Lower lobe of right lung (tissue), 2 donors: Measurements from ENCODE around the gene RAP1GAP. TPM values are rescaled to one million over a fixed set of nuclear protein-coding genes. Genes with fewer than 3 reads are reported as not detected.

Experiments used
- ATAC-seq, 2 donors: fragments of 200-7000 bp; cut with Tn5 transposase; one replicate each; pipeline ENCODE4 v1.9.1; 2020 to 2022; ENCODE audit warnings: mild to moderate bottlenecking in 2 of 2, moderate library complexity in 2 of 2
- DNase-seq: peaks from one replicate; pipeline ENCODE4 v3.0.0-alpha.2; 2020
- H3K27ac ChIP-seq: fragments of 200-600 bp; one replicate; pipeline ENCODE4 v1.8.0; 2022
- H3K27me3 ChIP-seq: fragments of 200-600 bp; one replicate; pipeline ENCODE4 v1.8.0; 2022; ENCODE audit warnings: low read depth
- H3K36me3 ChIP-seq: fragments of 200-600 bp; one replicate; pipeline ENCODE4 v1.8.0; 2022; ENCODE audit warnings: mild to moderate bottlenecking
- H3K4me1 ChIP-seq: fragments of 200-600 bp; one replicate; pipeline ENCODE4 v1.8.0; 2022
- H3K4me3 ChIP-seq: fragments of 200-600 bp; one replicate; pipeline ENCODE4 v1.8.0; 2022; ENCODE audit warnings: mild to moderate bottlenecking
- H3K9me3 ChIP-seq: fragments of 200-600 bp; one replicate; pipeline ENCODE4 v1.8.0; 2022
- intact Hi-C: fragments of 100-400 bp; cut with DNase I; formaldehyde crosslinking; loops from one replicate; pipeline ENCODE4 v1.11.0; 2022
- total RNA-seq: library from RNA; stranded (reverse); fragmentation: NEBNext Ultra II Directional; extraction: Animal tissue kit (Norgen Biotek cat#: 25700); gene quantifications from one replicate; pipeline ENCODE4 v1.2.1, GENCODE V29; 2021
- TF ChIP-seq, protein P1 (sequence below): fragments of 200-600 bp; IDR thresholded peaks from one replicate; pipeline ENCODE4 v1.8.0; 2022; ENCODE audit warnings: antibody characterized with exemption, mild to moderate bottlenecking
- donor health status: DM: no; HTN: yes; CAD: no; lungs with severe emphysema.

RAP1GAP gene
- total RNA-seq, 1 donor from 2014 or later, result 33.7 TPM

DNA sequence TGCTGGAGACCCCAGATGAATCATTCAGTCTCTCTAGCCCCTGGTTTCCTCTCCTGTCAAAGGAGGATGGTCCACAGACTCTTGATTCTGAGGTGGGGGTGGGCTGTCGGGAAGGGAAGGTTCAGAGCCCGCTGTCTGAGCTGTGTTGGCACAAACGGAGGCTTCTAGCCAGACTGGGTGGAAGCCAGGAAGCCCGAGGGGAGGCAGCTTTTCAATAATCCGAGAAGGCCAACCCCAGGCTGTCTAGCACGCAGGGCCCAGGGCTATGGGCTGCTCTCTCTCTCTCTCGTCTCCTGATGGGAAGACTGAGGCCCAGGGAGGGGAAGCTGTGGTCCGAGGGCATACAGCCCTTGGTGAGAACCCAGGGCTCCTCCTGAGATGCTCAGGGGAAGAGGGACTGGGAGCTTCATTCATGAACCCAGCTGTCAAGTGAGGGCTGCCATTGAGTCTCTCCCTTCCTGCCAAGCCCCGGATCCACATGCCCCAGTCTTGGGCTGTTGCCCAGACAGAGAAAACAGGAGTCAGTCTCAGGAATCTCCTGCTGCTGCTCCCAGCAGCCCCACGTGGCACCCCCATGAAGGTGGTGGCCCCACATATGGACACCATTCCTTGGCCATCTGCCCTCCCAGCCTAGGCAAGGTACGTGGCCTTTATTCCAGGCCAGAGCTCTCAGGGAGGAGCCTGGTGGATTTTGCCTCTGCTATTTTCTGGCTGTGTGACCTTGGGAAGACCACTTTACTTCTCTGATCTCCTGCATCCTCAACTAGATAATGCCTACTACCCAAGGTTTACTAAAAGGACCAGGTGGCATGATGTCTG lies 44.4 kb downstream of the RAP1GAP start:
- ATAC-seq (no peak), DNase-seq (no peak)
- Histone ChIP-seq H3K9me3 (no peaks in the 10 kb centered on the region), H3K4me1 (peaks cover 26% of the 10 kb centered on the region), H3K36me3 (no peaks in the 10 kb centered on the region), H3K27ac (peak overlapping the region; percentile 56), H3K4me3 (no peak overlapping the region), H3K27me3 (peaks cover 43% of the 10 kb centered on the region)
- TF ChIP-seq, protein P1, sequence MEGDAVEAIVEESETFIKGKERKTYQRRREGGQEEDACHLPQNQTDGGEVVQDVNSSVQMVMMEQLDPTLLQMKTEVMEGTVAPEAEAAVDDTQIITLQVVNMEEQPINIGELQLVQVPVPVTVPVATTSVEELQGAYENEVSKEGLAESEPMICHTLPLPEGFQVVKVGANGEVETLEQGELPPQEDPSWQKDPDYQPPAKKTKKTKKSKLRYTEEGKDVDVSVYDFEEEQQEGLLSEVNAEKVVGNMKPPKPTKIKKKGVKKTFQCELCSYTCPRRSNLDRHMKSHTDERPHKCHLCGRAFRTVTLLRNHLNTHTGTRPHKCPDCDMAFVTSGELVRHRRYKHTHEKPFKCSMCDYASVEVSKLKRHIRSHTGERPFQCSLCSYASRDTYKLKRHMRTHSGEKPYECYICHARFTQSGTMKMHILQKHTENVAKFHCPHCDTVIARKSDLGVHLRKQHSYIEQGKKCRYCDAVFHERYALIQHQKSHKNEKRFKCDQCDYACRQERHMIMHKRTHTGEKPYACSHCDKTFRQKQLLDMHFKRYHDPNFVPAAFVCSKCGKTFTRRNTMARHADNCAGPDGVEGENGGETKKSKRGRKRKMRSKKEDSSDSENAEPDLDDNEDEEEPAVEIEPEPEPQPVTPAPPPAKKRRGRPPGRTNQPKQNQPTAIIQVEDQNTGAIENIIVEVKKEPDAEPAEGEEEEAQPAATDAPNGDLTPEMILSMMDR, result no peak
- intact Hi-C loops, result no loop called here

DNA sequence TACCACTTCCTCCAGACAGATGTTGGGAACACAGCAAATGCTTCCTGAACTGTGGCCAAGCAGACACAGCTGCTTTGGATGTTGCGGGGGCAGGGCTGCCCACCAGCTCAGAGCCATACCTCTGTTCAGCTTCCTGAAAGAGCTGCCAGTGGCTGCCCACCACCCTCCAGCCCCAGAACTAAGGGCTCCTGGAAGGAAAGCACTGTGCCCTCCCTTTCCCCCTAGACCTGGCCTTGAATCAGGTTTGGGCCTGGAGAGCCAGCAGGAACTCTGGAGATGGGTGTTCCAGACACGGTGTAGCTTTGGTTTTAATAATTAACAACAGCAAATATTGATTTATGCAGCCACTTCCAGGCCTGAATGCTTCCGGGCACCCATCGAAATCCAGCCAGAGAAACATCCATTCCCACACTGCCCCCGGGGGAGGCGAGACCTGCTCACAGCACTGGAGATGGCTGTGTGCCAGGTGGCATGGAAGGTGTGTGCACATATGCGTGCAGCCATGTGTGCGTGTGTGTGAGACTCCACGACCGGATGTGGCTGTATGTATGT lies 45.7 kb downstream of the RAP1GAP start:
- Histone ChIP-seq H3K27ac (peak overlapping the region; percentile 74), H3K27me3 (peaks cover 39% of the 10 kb centered on the region), H3K36me3 (no peaks in the 10 kb centered on the region), H3K4me1 (peaks cover 26% of the 10 kb centered on the region), H3K9me3 (no peaks in the 10 kb centered on the region), H3K4me3 (no peak overlapping the region)
- intact Hi-C loops, result no loop called here
- ATAC-seq, result peak; percentile 75 to 77
- peak; percentile 92 for DNase-seq
- TF ChIP-seq, protein P1, result no peak

DNA sequence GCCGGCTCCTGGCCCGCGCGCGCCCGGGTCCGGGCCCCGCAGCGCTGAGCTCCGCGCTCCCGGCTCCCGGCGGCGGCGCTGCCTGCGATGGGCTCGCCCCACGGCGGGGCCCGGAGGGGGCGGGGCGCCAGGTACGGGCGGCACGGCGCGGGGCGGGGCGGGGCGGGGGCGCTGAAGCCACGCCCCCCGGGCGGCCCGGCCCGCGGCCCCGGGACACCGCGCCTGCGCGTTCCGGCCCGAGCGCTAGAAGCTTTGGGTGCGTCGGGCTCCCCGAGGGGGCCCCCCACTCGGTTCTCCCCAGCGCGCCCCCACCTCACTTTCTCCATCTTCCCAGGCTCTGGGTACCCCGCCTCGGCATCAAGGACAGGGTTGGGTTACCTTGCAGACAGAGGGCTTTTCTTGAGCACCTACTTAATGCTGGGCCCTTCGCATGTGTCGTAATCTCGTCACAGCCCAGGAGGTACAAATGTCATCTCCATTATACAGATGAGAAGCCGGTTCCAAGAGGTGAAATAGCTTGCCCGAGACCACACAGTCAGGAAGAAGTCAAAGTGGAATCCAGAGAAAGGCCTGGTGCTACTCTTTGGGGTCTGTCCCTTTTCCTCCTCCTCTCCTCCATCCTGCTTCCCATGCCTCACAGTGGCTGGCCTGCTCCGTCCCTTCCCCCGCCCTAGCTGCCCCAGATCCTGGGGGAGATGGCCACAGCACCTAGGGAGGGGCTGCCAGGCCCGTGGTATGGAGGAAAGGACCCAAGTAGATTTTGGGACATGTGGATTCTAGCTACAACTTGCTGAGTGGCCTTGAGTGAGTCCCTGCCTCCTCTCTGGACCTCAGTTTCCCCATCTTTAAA lies 46.5 kb downstream of the RAP1GAP start:
- TF ChIP-seq, protein P1, result no peak
- intact Hi-C loops, result no loop called here
- H3K36me3 ChIP-seq, result no peaks in the 10 kb centered on the region
- peak overlapping the region; percentile 74 for H3K27ac ChIP-seq
- H3K4me1 ChIP-seq, result peaks cover 26% of the 10 kb centered on the region
- DNase-seq (peak; percentile 71), ATAC-seq (peak; percentile 66 to 77)
- H3K4me3 ChIP-seq, result no peak overlapping the region
- H3K9me3 ChIP-seq, result no peaks in the 10 kb centered on the region
- H3K27me3 ChIP-seq, result peaks cover 39% of the 10 kb centered on the region

DNA sequence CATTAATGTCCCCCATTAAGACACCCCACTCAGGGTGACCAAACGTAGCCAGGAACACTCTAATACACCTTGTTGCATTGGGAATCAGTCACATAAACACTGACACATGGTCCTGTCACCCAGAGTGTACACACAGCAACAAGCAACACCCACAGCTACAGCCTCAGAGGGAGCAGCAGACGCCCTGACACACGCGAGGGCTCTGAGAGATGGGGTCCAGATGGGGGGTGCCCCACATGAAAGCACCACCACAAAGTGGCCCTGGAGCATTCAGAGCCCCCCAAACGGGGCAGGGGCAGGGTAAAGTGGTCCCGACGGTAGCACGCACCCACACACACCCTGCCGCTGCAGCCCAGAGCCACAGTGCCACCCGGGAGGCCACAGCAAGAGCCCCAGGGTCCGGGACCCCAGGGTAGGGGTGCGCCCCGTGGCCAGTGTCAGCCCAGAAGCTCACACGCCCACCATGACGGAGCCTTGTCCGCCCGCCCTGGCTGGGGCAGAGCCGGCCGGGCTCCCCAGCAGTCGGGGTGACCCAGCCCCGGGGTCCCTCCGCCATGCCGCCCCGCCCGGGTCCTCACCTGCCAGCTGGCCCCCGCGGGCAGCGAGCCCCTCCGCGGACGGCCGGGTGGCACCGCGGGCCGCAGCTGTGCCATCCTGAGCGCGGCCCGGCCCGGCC lies 47.3 kb downstream of the RAP1GAP start:
- H3K9me3 ChIP-seq, result no peaks in the 10 kb centered on the region
- H3K4me3 ChIP-seq, result peak overlapping the region; percentile 54
- no peaks in the 10 kb centered on the region for H3K36me3 ChIP-seq
- H3K4me1 ChIP-seq, result peaks cover 26% of the 10 kb centered on the region
- ATAC-seq (no peak), DNase-seq (no peak)
- peaks cover 39% of the 10 kb centered on the region for H3K27me3 ChIP-seq
- TF ChIP-seq, protein P1, result no peak
- intact Hi-C loops, result no loop called here
- no peak overlapping the region for H3K27ac ChIP-seq

DNA sequence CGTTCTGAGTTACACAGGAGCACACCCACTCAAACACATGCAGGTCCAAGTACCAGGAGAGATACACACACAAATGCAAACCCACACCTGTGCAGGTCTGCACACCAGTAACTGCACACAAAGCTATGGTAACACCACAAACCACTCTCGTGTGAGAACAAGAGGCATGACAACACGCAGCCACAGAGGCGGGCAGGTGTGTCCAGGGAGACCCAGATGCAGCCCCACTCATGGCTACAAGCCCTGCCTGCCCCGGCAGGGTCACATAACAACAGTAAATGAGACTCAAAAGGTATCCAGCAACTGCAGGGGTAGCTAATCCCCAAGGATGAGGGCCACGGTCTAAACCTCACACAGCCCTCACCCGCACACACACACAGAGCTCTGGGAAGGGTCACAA lies 48.1 kb downstream of the RAP1GAP start:
- Histone ChIP-seq H3K36me3 (no peaks in the 10 kb centered on the region), H3K27ac (no peak overlapping the region), H3K27me3 (peaks cover 39% of the 10 kb centered on the region), H3K4me3 (peak overlapping the region; percentile 54), H3K4me1 (peaks cover 26% of the 10 kb centered on the region), H3K9me3 (no peaks in the 10 kb centered on the region)
- TF ChIP-seq, protein P1, result no peak
- intact Hi-C loops, result no loop called here
- DNase-seq (no peak), ATAC-seq (no peak)
